CD4-positive, CD25-positive, alpha-beta regulatory T cell (primary cell): ENCODE results near the gene STEAP3. TPM values are rescaled to one million over a fixed set of nuclear protein-coding genes. Genes with fewer than 3 reads are reported as not detected.

Experiments
- ATAC-seq, 2 donors: fragments of 150-1000 bp; cut with Tn5 transposase; one replicate each; pipeline ENCODE4 v1.10.0; 2021; ENCODE audit warnings: low read depth in 2 of 2, moderate number of reproducible peaks in 2 of 2, moderate library complexity in 1 of 2
- DNase-seq, 3 donors: peaks; one replicate each; pipeline versions ENCODE4 v3.0.0 to v3.0.0-alpha.2; 2012 to 2022; ENCODE audit warnings: mixed read lengths in 1 of 3
- H3K27ac ChIP-seq: one replicate; pipeline ENCODE4 v1.7.0; 2013; ENCODE audit warnings: mild to moderate bottlenecking, low read length; ENCODE audit not compliant: insufficient read depth, poor library complexity, severe bottlenecking
- H3K27me3 ChIP-seq: one replicate; pipeline ENCODE4 v1.7.0; 2013; ENCODE audit warnings: low read length; ENCODE audit not compliant: control insufficient read depth, insufficient read depth
- H3K36me3 ChIP-seq: one replicate; pipeline ENCODE4 v1.7.0; 2013; ENCODE audit warnings: mild to moderate bottlenecking, low read length, moderate library complexity; ENCODE audit not compliant: control insufficient read depth, insufficient read depth
- H3K4me1 ChIP-seq: 2 replicates; pipeline ENCODE4 v1.7.0; 2013; ENCODE audit warnings: mild to moderate bottlenecking, low read length; ENCODE audit not compliant: insufficient read depth, control insufficient read depth, poor library complexity, severe bottlenecking
- H3K4me3 ChIP-seq: one replicate; pipeline ENCODE4 v1.7.0; 2013; ENCODE audit warnings: low read depth, mild to moderate bottlenecking, low read length, moderate library complexity
- H3K9me3 ChIP-seq, 2 experiments: 1 replicate in 1 of 2; 2 replicates in 1 of 2; pipeline ENCODE4 v1.7.0; 2013; ENCODE audit warnings: low read length in 2 of 2, mild to moderate bottlenecking in 1 of 2, moderate library complexity in 1 of 2; ENCODE audit not compliant: control insufficient read depth in 2 of 2
- H3K27ac Mint-ChIP-seq, 3 donors: one replicate each; pipeline ENCODE4 v1.8.0; 2020 to 2022; ENCODE audit warnings: mild to moderate bottlenecking in 3 of 3, mixed read lengths in 3 of 3, moderate library complexity in 2 of 3
- H3K27me3 Mint-ChIP-seq: one replicate; pipeline ENCODE4 v1.8.0; 2022; ENCODE audit warnings: mild to moderate bottlenecking, mixed read lengths
- H3K36me3 Mint-ChIP-seq: one replicate; pipeline ENCODE4 v1.8.0; 2020; ENCODE audit warnings: mixed read lengths
- H3K4me1 Mint-ChIP-seq, 4 donors: one replicate each; pipeline ENCODE4 v1.8.0; 2020 to 2022; ENCODE audit warnings: mixed read lengths in 4 of 4, mild to moderate bottlenecking in 1 of 4
- H3K4me3 Mint-ChIP-seq, 4 donors: one replicate each; pipeline ENCODE4 v1.8.0; 2020 to 2022; ENCODE audit warnings: mild to moderate bottlenecking in 4 of 4, mixed read lengths in 4 of 4, moderate library complexity in 3 of 4
- H3K9me3 Mint-ChIP-seq, 7 donors: one replicate each; pipeline ENCODE4 v1.8.0; 2020 to 2022; ENCODE audit warnings: mixed read lengths in 7 of 7, mild to moderate bottlenecking in 3 of 7, moderate library complexity in 2 of 7
- polyA plus RNA-seq, 4 donors: library from polyadenylated mRNA; unstranded; fragments of 300-500 nt; fragmentation: Illumina TruSeq; gene quantifications; one replicate each; pipeline ENCODE4 v1.2.3, GENCODE V29; 2021
- total RNA-seq: library from RNA; stranded (reverse); gene quantifications from one replicate; pipeline ENCODE4 v1.2.3, GENCODE V29; 2022

STEAP3 gene
- total and polyA plus RNA-seq, 5 donors from 2014 or later, result not detected

DNA sequence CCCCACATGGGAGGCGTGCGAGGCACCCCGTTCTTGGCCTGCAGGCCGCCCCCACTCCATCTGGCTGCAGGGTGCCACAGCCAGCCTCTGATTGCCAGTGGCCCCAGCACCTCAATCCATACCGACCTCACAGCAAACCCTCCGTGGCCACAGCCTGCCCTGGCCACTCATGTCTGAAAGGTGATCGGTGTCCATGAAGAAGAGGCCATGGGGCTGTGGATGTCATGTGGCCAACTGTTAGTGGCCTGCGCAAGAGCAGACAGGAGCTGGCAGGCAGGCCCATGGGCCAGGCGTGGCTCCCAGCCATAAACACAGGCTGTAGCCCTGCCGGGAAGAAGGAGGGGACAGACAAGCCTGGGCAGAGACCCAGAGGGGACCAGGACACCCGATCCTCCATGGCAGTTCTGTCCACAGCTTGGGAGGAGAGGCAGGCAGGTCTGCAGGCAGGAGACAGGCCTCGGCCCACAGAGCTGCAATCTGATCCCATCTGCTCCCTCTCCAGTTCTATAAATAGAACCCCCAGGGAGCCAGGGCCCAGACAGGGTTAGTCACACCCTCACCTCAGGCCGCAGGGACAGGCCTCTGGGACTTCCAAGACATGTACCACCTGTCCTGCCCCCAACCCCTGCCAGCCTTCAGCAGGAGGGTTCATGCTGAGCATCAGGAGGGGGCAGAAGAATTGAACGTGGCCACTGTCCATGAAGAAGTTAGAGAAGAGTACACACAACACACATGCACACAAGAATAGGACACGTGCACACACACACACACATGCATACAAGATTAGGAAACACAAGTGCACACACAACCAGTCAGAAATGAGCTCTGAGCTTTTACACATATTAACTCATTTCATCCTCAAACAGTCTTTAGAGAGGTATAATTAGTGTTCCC lies 16.9 kb downstream of the STEAP3 start:
- Mint-ChIP-seq H3K4me3 (no peak overlapping the region), H3K9me3 (no peaks in the 10 kb centered on the region), H3K27ac (no peak overlapping the region), H3K4me1 (no peaks in the 10 kb centered on the region), H3K27me3 (peaks cover 8% of the 10 kb centered on the region), H3K36me3 (no peaks in the 10 kb centered on the region)
- H3K4me1 ChIP-seq, result no peaks in the 10 kb centered on the region
- no peaks in the 10 kb centered on the region for H3K27me3 ChIP-seq
- H3K36me3 ChIP-seq, result no peaks in the 10 kb centered on the region
- H3K4me3 ChIP-seq, result no peak overlapping the region
- ATAC-seq, result no peak
- H3K9me3 ChIP-seq, result no peaks in the 10 kb centered on the region
- no peak for DNase-seq
- H3K27ac ChIP-seq, result no peak overlapping the region

DNA sequence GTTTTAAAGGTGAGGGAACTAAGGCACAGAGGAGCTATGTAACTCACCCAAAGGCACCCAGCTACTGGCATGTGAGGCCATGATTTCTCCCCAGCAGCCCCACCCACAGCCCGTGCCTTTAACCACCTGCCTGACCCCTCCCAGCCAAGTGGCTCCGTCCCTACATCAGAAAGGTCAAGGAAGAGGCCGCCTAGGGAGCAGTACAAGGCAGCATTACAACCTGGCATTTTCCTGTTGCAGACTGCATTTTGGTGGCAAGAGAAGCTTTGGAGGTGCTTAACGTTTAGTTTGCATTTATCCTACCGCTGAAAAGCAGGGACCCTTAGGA lies 17.5 kb downstream of the STEAP3 start:
- no peaks in the 10 kb centered on the region for H3K4me1 Mint-ChIP-seq
- no peaks in the 10 kb centered on the region for H3K9me3 ChIP-seq
- peaks cover 8% of the 10 kb centered on the region for H3K27me3 Mint-ChIP-seq
- H3K4me1 ChIP-seq, result no peaks in the 10 kb centered on the region
- no peak overlapping the region for H3K27ac ChIP-seq
- H3K27ac Mint-ChIP-seq, result no peak overlapping the region
- no peaks in the 10 kb centered on the region for H3K9me3 Mint-ChIP-seq
- H3K36me3 ChIP-seq, result no peaks in the 10 kb centered on the region
- no peak overlapping the region for H3K4me3 Mint-ChIP-seq
- H3K36me3 Mint-ChIP-seq, result no peaks in the 10 kb centered on the region
- H3K27me3 ChIP-seq, result no peaks in the 10 kb centered on the region
- DNase-seq (no peak), ATAC-seq (no peak)
- no peak overlapping the region for H3K4me3 ChIP-seq

DNA sequence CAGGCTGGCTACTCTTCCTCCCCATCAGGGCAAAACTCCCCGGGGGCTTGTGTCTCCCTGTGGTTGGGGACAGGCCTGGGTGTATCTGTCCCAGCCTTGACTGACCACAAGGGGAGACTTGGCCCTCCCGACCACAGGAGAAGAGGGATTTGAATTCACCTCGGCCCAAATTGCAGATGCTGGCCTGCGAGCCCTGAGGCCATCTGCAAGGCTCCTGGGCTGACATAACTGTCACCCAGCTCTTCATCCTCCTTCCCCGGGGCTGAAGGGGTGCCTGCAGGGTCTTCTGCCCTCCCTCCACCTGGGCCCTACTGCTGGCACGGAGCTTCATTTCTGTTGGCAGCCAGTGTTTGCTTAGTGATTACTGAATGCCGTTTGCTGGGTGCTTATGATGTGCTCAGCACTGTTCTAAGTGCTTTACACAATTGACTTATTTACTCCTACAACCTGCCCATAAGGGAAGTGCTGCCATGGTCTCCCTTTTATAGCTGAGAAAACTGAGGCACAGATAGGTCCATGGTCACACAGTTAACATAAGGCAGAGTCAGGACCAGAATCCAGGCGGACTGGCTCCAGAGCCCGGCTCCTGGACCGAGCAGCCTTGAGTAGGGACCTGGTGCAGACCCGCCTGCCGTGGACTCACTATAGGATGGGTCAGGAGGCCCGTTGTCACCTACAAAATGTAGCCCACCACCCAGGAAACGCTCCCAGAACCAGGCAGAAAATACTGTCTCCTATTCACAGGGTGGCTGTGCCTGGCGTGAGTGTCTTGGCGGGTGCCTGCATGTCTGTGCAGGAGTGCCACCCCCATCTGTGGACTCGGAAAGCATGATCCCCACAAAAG lies 18.9 kb downstream of the STEAP3 start:
- Histone ChIP-seq H3K27ac (no peak overlapping the region), H3K27me3 (no peaks in the 10 kb centered on the region), H3K36me3 (no peaks in the 10 kb centered on the region), H3K4me3 (no peak overlapping the region), H3K4me1 (no peaks in the 10 kb centered on the region), H3K9me3 (no peaks in the 10 kb centered on the region)
- DNase-seq (no peak), ATAC-seq (no peak)
- no peaks in the 10 kb centered on the region for H3K36me3 Mint-ChIP-seq
- no peaks in the 10 kb centered on the region for H3K9me3 Mint-ChIP-seq
- H3K27me3 Mint-ChIP-seq, result peaks cover 8% of the 10 kb centered on the region
- no peak overlapping the region for H3K4me3 Mint-ChIP-seq
- no peak overlapping the region for H3K27ac Mint-ChIP-seq
- no peaks in the 10 kb centered on the region for H3K4me1 Mint-ChIP-seq

DNA sequence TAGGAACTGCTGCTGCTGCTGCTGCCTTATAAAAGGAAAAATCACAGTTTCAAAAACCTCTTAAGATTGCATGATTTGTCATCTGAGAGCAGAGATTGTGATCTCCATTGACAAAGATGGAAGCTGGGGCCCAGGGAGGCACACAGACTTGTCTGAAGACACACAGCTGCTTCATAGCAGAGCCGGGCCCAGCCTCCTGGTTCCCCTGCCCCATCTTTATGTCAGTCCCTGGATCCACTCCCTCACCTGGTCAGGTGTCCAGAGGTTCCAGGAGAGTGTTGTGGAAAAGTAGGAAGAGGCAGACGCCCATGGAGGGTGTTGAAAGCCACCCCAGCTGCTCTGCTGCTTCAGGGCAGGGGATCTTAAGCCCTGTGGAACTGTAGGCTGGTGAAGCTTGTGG lies 20.0 kb downstream of the STEAP3 start:
- no peaks in the 10 kb centered on the region for H3K4me1 ChIP-seq
- H3K27ac ChIP-seq, result no peak overlapping the region
- H3K36me3 ChIP-seq, result no peaks in the 10 kb centered on the region
- Mint-ChIP-seq H3K27me3 (peaks cover 5% of the 10 kb centered on the region), H3K36me3 (no peaks in the 10 kb centered on the region), H3K4me3 (no peak overlapping the region), H3K27ac (no peak overlapping the region), H3K4me1 (no peaks in the 10 kb centered on the region), H3K9me3 (no peaks in the 10 kb centered on the region)
- DNase-seq, result no peak
- no peaks in the 10 kb centered on the region for H3K27me3 ChIP-seq
- H3K9me3 ChIP-seq, result no peaks in the 10 kb centered on the region
- ATAC-seq, result no peak
- H3K4me3 ChIP-seq, result no peak overlapping the region

DNA sequence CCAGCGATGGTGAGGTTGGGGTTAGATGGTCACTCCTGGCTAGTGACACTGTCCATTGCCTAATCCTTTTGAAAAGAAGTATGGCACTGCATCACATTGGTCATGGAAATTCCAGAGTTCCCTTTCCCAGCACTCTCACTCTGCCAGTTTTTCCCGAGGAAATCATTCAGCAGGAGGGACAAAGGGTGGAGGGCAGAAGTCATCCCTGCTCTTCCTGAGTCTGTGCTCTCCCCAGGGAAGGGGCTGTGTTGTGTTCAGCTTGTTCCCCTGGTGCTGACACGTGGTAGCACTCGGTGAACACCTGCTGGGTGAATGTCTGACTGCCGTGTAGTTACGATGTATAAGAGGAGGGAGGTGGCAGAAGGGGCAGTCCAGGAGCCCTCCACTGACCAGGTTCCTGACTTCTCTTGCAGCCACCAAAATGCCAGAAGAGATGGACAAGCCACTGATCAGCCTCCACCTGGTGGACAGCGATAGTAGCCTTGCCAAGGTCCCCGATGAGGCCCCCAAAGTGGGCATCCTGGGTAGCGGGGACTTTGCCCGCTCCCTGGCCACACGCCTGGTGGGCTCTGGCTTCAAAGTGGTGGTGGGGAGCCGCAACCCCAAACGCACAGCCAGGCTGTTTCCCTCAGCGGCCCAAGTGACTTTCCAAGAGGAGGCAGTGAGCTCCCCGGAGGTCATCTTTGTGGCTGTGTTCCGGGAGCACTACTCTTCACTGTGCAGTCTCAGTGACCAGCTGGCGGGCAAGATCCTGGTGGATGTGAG lies 21.6 kb downstream of the STEAP3 start:
- ATAC-seq, result no peak
- H3K4me1 ChIP-seq, result no peaks in the 10 kb centered on the region
- DNase-seq, result no peak
- no peak overlapping the region for H3K27ac Mint-ChIP-seq
- H3K36me3 ChIP-seq, result no peaks in the 10 kb centered on the region
- H3K36me3 Mint-ChIP-seq, result no peaks in the 10 kb centered on the region
- no peaks in the 10 kb centered on the region for H3K4me1 Mint-ChIP-seq
- peaks cover 4% of the 10 kb centered on the region for H3K27me3 Mint-ChIP-seq
- H3K9me3 ChIP-seq, result no peaks in the 10 kb centered on the region
- no peaks in the 10 kb centered on the region for H3K9me3 Mint-ChIP-seq
- no peak overlapping the region for H3K4me3 ChIP-seq
- no peak overlapping the region for H3K27ac ChIP-seq
- no peaks in the 10 kb centered on the region for H3K27me3 ChIP-seq
- no peak overlapping the region for H3K4me3 Mint-ChIP-seq

DNA sequence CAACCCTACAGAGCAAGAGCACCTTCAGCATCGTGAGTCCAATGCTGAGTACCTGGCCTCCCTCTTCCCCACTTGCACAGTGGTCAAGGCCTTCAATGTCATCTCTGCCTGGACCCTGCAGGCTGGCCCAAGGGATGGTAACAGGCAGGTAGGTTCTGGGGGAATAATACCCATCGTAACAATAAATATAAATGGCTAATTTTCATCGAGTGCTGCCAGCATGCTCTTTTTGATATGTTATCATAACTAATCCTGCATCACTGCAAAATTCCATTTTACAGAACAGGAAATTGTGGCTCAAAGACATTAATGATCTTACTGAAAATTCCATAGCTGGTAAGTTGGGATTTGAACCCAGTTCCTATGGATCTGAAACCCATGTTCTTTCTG lies 22.2 kb downstream of the STEAP3 start:
- DNase-seq, result no peak
- H3K27ac Mint-ChIP-seq, result no peak overlapping the region

DNA sequence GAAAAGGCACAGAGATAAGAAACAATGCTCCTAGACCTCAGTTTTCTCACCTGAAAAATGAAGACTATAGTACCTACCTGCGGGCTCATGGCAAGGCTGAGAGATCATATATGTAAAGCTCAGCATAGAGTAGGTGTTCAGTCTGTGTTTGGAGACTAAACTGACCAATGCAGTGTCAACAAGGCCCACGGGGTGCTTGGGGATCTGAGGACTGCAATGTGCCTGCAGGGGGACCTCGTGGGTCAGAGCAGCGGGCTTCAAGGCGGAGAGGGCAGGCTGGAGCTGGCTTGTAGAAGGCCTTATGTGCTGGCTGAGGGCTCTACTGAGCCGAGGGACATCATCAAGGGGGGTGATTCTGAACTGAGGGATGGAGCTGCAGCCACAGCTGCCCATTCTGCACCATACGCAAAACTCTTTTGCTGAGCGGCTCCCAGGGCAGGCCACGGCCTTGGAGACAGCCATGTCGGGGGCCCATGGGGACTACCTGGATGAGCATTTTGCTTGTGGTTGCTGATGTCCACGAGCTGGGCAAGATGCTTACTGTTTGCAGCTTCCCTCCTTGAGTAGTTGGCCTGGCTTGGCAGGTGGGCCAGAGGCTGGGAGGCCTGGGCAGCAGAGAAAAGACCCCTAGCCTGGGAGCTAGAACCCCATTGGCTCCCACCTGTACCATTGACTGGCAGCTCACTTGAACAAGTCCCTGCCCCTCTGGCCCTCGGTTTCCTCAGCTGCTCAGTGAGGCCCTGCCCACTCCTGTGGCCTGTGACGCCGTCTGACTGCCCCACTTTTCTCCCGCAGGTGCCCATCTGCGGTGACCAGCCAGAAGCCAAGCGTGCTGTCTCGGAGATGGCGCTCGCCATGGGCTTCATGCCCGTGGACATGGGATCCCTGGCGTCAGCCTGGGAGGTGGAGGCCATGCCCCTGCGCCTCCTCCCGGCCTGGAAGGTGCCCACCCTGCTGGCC lies 23.5 kb downstream of the STEAP3 start:
- H3K36me3 Mint-ChIP-seq, result no peaks in the 10 kb centered on the region
- Histone ChIP-seq H3K27ac (no peak overlapping the region), H3K4me1 (no peaks in the 10 kb centered on the region), H3K4me3 (no peak overlapping the region), H3K36me3 (no peaks in the 10 kb centered on the region), H3K27me3 (no peaks in the 10 kb centered on the region), H3K9me3 (no peaks in the 10 kb centered on the region)
- H3K4me3 Mint-ChIP-seq, result no peak overlapping the region
- DNase-seq (no peak), ATAC-seq (no peak)
- H3K27me3 Mint-ChIP-seq, result no peaks in the 10 kb centered on the region
- H3K9me3 Mint-ChIP-seq, result peaks cover 0 to 2% (median 0%) of the 10 kb centered on the region in 7 donors
- H3K4me1 Mint-ChIP-seq, result no peaks in the 10 kb centered on the region
- no peak overlapping the region for H3K27ac Mint-ChIP-seq

More for the DNA sequence above, 22.2 kb downstream of the STEAP3 start:
- H3K4me3 Mint-ChIP-seq, result no peak overlapping the region
- no peaks in the 10 kb centered on the region for H3K9me3 ChIP-seq
- no peaks in the 10 kb centered on the region for H3K9me3 Mint-ChIP-seq
- no peak overlapping the region for H3K4me3 ChIP-seq
- no peaks in the 10 kb centered on the region for H3K4me1 Mint-ChIP-seq
- H3K36me3 ChIP-seq, result no peaks in the 10 kb centered on the region
- H3K36me3 Mint-ChIP-seq, result no peaks in the 10 kb centered on the region
- H3K27me3 Mint-ChIP-seq, result peaks cover 4% of the 10 kb centered on the region
- ATAC-seq, result no peak
- H3K27me3 ChIP-seq, result no peaks in the 10 kb centered on the region
- H3K27ac ChIP-seq, result no peak overlapping the region
- H3K4me1 ChIP-seq, result no peaks in the 10 kb centered on the region
